Panc1 (cell line): ENCODE results near the gene AFG3L2.
"Not testable (repeated sequence)": the region's sequence is repeated elsewhere in the genome, so short reads cannot be mapped to it uniquely, and the experiment has no call there.

Experiments
- CTCF ChIP-seq: fragments of 450-650 bp; IDR thresholded peaks from 2 replicates; pipeline ENCODE4 v1.5.1; 2017; ENCODE audit warnings: mild to moderate bottlenecking
- POLR2AphosphoS5 ChIP-seq: IDR thresholded peaks from 2 replicates; pipeline ENCODE4 v1.6.1; 2012; ENCODE audit warnings: mild to moderate bottlenecking, low read depth, low read length, moderate library complexity
- TCF7L2 ChIP-seq: IDR thresholded peaks from 2 replicates; pipeline ENCODE4 v1.6.1; 2011; ENCODE audit warnings: mild to moderate bottlenecking, low read depth, low read length, inconsistent platforms
- TF ChIP-seq, protein P1 (sequence below), 2 experiments: IDR thresholded peaks; 2 replicates each; pipeline ENCODE4 v1.6.1; 2011 to 2012; ENCODE audit warnings: low read depth in 2 of 2, control low read depth in 1 of 2, low read length in 1 of 2, mild to moderate bottlenecking in 1 of 2, moderate library complexity in 1 of 2; ENCODE audit not compliant: insufficient read depth in 1 of 2

DNA sequence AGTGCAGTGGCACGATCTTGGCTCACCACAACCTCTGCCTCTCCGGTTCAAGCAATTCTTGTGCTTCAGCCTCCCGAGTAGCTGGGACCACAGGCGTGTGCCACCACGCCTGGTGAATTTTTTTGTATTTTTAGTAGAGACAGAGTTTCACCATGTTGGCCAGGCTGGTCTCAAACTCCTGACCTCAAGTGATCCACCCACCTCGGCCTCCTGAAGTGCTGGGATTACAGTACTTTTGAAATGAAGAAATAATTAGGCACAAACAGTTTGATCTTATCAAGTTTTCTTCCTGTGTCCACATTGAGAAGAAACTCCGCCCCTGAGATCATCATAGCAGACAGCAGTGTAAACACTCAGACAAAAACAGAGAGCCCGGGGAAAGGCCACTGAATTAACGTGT is 33.7 kb upstream of the AFG3L2 start:
- not testable (repeated sequence) for TF ChIP-seq CTCF, POLR2AphosphoS5, TCF7L2
- TF ChIP-seq, protein P1, sequence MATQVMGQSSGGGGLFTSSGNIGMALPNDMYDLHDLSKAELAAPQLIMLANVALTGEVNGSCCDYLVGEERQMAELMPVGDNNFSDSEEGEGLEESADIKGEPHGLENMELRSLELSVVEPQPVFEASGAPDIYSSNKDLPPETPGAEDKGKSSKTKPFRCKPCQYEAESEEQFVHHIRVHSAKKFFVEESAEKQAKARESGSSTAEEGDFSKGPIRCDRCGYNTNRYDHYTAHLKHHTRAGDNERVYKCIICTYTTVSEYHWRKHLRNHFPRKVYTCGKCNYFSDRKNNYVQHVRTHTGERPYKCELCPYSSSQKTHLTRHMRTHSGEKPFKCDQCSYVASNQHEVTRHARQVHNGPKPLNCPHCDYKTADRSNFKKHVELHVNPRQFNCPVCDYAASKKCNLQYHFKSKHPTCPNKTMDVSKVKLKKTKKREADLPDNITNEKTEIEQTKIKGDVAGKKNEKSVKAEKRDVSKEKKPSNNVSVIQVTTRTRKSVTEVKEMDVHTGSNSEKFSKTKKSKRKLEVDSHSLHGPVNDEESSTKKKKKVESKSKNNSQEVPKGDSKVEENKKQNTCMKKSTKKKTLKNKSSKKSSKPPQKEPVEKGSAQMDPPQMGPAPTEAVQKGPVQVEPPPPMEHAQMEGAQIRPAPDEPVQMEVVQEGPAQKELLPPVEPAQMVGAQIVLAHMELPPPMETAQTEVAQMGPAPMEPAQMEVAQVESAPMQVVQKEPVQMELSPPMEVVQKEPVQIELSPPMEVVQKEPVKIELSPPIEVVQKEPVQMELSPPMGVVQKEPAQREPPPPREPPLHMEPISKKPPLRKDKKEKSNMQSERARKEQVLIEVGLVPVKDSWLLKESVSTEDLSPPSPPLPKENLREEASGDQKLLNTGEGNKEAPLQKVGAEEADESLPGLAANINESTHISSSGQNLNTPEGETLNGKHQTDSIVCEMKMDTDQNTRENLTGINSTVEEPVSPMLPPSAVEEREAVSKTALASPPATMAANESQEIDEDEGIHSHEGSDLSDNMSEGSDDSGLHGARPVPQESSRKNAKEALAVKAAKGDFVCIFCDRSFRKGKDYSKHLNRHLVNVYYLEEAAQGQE (IDR thresholded peaks at IDR 0.05; ENCODE audit: insufficient read depth in 1 of 2, low read depth in 2 of 2, low read length in 1 of 2): not testable (repeated sequence)
